Fibroblast of upper back skin (primary cell): Measurements from ENCODE around the gene FRAT1.
A peak's percentile ranks its signal among the peaks of the same experiment; 100 is the strongest.
"Not testable (repeated sequence)": the region's sequence is repeated elsewhere in the genome, so short reads cannot be mapped to it uniquely, and the experiment has no call there.

Experiments
- DNase-seq: peaks from one replicate; pipeline ENCODE4 v3.0.0-alpha.2; 2013

The FRAT1 gene

GRCh38 chr10:97318772-97319651 is at the start of gene FRAT1:
Gene FRAT1, plus strand, starts transcription at chr10:97319271. Its CDS starts 183 bp downstream, at chr10:97319454.
- peak; percentile 83 for DNase-seq

GRCh38 chr10:97270523-97271154 is 48.4 kb upstream of the FRAT1 start:
- DNase-seq: no peak

GRCh38 chr10:97273700-97274099 is 45.4 kb upstream of the FRAT1 start:
- no peak for DNase-seq

- DNase-seq: no peak
Measured at GRCh38 chr10:97274828-97275227, 44.2 kb upstream of the FRAT1 start.

- no peak for DNase-seq
Measured at GRCh38 chr10:97277551-97277950, 41.5 kb upstream of the FRAT1 start.

- peak; percentile 94 for DNase-seq
Measured at GRCh38 chr10:97278491-97278989, 40.5 kb upstream of the FRAT1 start.

- peak; percentile 18 for DNase-seq
Measured at GRCh38 chr10:97279121-97279815, 39.8 kb upstream of the FRAT1 start.

GRCh38 chr10:97280783-97281182 is 38.3 kb upstream of the FRAT1 start:
- no peak for DNase-seq

- DNase-seq: not testable (repeated sequence)
Measured at GRCh38 chr10:97290076-97290475, 29.0 kb upstream of the FRAT1 start.

GRCh38 chr10:97290576-97291356 is 28.3 kb upstream of the FRAT1 start:
- not testable (repeated sequence) for DNase-seq

GRCh38 chr10:97291357-97292096 is 27.5 kb upstream of the FRAT1 start:
- no peak for DNase-seq

- peak; percentile 99 for DNase-seq
Measured at GRCh38 chr10:97292097-97292861, 26.8 kb upstream of the FRAT1 start, which contains the start of gene ARHGAP19. Gene ARHGAP19, minus strand, starts transcription at chr10:97292637. Its CDS starts 10 bp downstream, at chr10:97292627.

GRCh38 chr10:97292862-97293198 is 26.2 kb upstream of the FRAT1 start:
- no peak for DNase-seq

GRCh38 chr10:97297556-97298222 is 21.4 kb upstream of the FRAT1 start:
- no peak for DNase-seq

GRCh38 chr10:97298223-97298571 is 20.9 kb upstream of the FRAT1 start:
- DNase-seq: no peak

GRCh38 chr10:97300980-97301379 is 18.1 kb upstream of the FRAT1 start:
- DNase-seq: no peak

GRCh38 chr10:97302088-97302791 is 16.8 kb upstream of the FRAT1 start:
- no peak for DNase-seq

- DNase-seq: no peak
Measured at GRCh38 chr10:97307441-97307840, 11.6 kb upstream of the FRAT1 start.

GRCh38 chr10:97307866-97308780 is 10.9 kb upstream of the FRAT1 start:
- DNase-seq: no peak
